BE2C (cell line): ENCODE measurements around the gene TBC1D22A.

Experiments used
- DNase-seq: peaks from one replicate; pipeline ENCODE4 v3.0.0-alpha.2; 2020
- H3K27me3 ChIP-seq: fragments of 250-450 bp; sonication (Bioruptor Pico); 2 replicates; pipeline ENCODE4 v1.5.1; 2020; ENCODE audit warnings: mild to moderate bottlenecking
- H3K36me3 ChIP-seq: fragments of 250-450 bp; sonication (Bioruptor Pico); 2 replicates; pipeline ENCODE4 v1.5.1; 2020; ENCODE audit warnings: mild to moderate bottlenecking
- H3K4me1 ChIP-seq: fragments of 250-450 bp; sonication (Bioruptor Pico); 2 replicates; pipeline ENCODE4 v1.5.1; 2020
- H3K4me3 ChIP-seq: 2 replicates; pipeline ENCODE4 v1.5.1; 2011; ENCODE audit warnings: low read depth, low read length
- H3K9me3 ChIP-seq: fragments of 250-450 bp; sonication (Bioruptor Pico); 2 replicates; pipeline ENCODE4 v1.5.1; 2020
- TF ChIP-seq, protein P1 (sequence below): IDR thresholded peaks from 2 replicates; pipeline ENCODE4 v1.5.1; 2012; ENCODE audit warnings: mild to moderate bottlenecking, low read depth, low read length

TBC1D22A gene

DNA sequence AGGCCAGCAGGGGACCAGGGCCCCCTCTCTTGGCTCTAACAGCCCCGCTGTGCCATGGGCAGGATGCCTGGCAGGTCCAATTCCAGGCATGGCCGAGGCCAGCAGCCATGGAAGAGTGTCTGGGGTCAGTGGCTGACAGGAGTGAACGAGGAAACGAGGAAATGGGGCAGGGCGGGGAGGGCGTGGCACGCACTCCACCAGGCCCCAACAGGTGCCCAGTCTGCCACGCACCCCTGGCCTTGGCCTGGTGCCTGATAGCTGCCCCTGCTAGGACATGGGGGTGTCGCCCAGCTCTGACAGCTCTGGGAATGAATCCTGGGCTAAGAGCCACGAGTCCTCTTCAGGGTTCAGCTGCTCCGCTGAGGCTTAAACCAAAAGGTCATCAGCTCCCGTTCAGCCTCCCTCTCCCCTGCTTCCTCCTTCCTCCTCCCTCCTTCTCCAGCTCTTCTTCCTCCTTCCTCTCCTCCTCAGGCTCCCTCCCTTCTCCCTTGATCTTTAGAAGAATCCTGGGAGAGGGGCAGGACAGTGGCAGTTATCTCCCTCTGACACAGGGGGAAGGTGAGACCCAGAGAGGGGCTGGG, 11.5 kb upstream of the TBC1D22A start:
- Histone ChIP-seq H3K9me3 (no peaks in the 10 kb centered on the region), H3K27me3 (no peaks in the 10 kb centered on the region), H3K36me3 (no peaks in the 10 kb centered on the region), H3K4me1 (peaks cover 6% of the 10 kb centered on the region; the same call in 1 of the 2 replicates), H3K4me3 (no peak overlapping the region)
- no peak for DNase-seq
- TF ChIP-seq, protein P1, sequence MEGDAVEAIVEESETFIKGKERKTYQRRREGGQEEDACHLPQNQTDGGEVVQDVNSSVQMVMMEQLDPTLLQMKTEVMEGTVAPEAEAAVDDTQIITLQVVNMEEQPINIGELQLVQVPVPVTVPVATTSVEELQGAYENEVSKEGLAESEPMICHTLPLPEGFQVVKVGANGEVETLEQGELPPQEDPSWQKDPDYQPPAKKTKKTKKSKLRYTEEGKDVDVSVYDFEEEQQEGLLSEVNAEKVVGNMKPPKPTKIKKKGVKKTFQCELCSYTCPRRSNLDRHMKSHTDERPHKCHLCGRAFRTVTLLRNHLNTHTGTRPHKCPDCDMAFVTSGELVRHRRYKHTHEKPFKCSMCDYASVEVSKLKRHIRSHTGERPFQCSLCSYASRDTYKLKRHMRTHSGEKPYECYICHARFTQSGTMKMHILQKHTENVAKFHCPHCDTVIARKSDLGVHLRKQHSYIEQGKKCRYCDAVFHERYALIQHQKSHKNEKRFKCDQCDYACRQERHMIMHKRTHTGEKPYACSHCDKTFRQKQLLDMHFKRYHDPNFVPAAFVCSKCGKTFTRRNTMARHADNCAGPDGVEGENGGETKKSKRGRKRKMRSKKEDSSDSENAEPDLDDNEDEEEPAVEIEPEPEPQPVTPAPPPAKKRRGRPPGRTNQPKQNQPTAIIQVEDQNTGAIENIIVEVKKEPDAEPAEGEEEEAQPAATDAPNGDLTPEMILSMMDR = no peak

DNA sequence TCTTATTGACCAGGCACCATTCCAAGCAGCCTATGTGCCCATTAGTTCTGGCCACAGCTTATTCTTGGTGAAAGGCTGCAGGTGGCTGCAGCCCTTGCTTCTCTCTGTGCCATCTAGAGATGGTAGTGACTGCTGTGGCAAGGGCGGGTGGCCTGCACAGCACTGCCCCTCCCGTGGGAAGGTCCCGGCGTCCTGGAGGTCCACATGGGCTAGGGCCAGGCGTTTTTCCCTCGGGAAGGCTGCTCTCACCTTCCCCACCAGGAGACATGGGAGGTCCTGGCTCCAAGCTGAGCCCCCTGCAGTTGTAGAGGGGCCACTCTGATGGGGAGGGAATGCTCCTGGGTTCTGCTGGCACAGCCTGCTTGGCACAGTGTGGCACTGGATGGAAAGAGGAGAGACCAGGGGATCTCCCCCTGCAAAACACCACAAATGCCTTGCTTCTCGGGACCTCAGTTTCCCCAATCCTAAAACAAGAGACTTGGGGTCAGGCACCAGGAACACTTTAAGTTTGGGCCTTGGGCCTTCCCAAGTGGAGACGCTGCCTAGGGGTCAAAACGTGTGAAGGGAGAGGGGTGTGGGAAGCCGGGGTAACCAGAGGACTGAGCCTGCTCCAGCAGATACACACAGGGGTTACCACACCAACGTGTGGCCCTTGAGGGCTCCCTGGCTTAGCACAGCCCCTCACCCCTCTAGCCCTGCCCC, 10.0 kb upstream of the TBC1D22A start:
- no peak for DNase-seq
- H3K4me1 ChIP-seq = peaks cover 6% of the 10 kb centered on the region; the same call in 1 of the 2 replicates
- no peaks in the 10 kb centered on the region for H3K36me3 ChIP-seq
- H3K27me3 ChIP-seq = no peaks in the 10 kb centered on the region
- no peaks in the 10 kb centered on the region for H3K9me3 ChIP-seq
- H3K4me3 ChIP-seq = no peak overlapping the region
- TF ChIP-seq, protein P1 = no peak

GRCh38 chr22:46752988-46753310, 9.5 kb upstream of the TBC1D22A start:
- H3K9me3 ChIP-seq = no peaks in the 10 kb centered on the region
- H3K4me3 ChIP-seq = no peak overlapping the region
- DNase-seq = no peak
- no peaks in the 10 kb centered on the region for H3K27me3 ChIP-seq
- no peaks in the 10 kb centered on the region for H3K36me3 ChIP-seq
- TF ChIP-seq, protein P1 = no peak
- peaks cover 6% of the 10 kb centered on the region; the same call in 1 of the 2 replicates for H3K4me1 ChIP-seq

GRCh38 chr22:46753360-46753759, 9.1 kb upstream of the TBC1D22A start:
- H3K9me3 ChIP-seq = no peaks in the 10 kb centered on the region
- peaks cover 6% of the 10 kb centered on the region; the same call in 1 of the 2 replicates for H3K4me1 ChIP-seq
- no peaks in the 10 kb centered on the region for H3K36me3 ChIP-seq
- DNase-seq = no peak
- no peaks in the 10 kb centered on the region for H3K27me3 ChIP-seq
- TF ChIP-seq, protein P1 = no peak
- no peak overlapping the region for H3K4me3 ChIP-seq

DNA sequence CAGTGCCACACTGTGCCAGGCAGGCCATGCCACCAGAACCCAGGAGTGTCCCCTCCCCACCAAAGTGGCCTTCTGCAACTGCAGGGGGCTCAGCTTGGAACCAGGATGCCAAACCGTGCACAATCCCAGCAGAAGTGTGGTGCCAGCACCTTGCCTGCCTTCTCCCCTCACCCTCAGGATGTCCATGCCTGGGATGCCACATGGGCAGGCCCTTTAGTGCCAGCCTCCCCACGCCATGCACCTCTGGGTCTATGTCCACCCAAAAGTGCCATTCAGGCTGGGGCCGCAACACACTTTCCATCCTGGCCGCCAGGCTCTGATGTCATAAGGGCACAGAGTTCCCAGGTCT, 8.7 kb upstream of the TBC1D22A start:
- no peaks in the 10 kb centered on the region for H3K9me3 ChIP-seq
- H3K4me1 ChIP-seq = peaks cover 6% of the 10 kb centered on the region; the same call in 1 of the 2 replicates
- TF ChIP-seq, protein P1 = no peak
- H3K36me3 ChIP-seq = no peaks in the 10 kb centered on the region
- DNase-seq = no peak
- H3K27me3 ChIP-seq = no peaks in the 10 kb centered on the region
- H3K4me3 ChIP-seq = no peak overlapping the region

GRCh38 chr22:46754110-46754799, 8.2 kb upstream of the TBC1D22A start:
- Histone ChIP-seq H3K4me1 (peaks cover 6% of the 10 kb centered on the region; the same call in 1 of the 2 replicates), H3K36me3 (no peaks in the 10 kb centered on the region), H3K9me3 (no peaks in the 10 kb centered on the region), H3K4me3 (no peak overlapping the region), H3K27me3 (no peaks in the 10 kb centered on the region)
- TF ChIP-seq, protein P1 = no peak
- DNase-seq = peak; percentile 76
